Measurements from ENCODE around the gene MED15. TPM values are rescaled to one million over a fixed set of nuclear protein-coding genes. Genes with fewer than 3 reads are reported as not detected.

The MED15 gene
- total and polyA plus RNA-seq, 2 of the 8 experiments (the other 6 are each of a cell fraction or from before 2014, with no cell fraction given) = 28.3 to 57.1 TPM

DNA sequence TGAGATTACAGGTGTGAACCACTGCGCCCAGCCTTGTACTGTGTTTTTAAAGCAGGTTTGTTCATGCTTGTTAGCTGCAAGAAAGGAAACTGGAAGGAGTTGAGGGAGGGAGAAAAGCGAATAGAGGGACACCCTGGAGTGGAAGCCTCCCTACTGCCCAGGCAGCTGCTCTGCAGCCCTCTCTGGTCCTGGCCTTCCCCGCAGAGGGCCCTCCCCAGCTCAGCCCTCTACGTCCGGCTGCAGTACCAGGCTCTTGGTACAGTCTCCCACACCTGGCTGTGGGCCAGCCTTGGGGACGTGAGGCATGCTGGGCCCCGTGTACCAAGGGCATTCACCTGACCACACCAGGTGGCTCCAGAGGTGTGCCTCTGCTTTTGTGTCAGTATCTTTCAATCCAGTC is 70.8 kb downstream of the MED15 start:
- FAIRE-seq (no peak), DNase-seq (ENCODE audit: low read depth in 1 of 2, low spot score in 2 of 2) (no peak)
- Histone ChIP-seq H3K4ac (replicated peaks; ENCODE audit: insufficient read length, low read depth, low read length) (no peak overlapping the region), H2BK20ac (ENCODE audit: low read length) (no peak overlapping the region), H2AFZ (ENCODE audit: low read length) (no peak overlapping the region), H4K91ac (replicated peaks; ENCODE audit: insufficient read length, low read length) (no peak overlapping the region), H3K9ac (replicated peaks in 1 of 4; ENCODE audit: extremely low read depth in 1 of 4, low read depth in 3 of 4, low read length in 3 of 4) (no peak overlapping the region), H3K4me2 (ENCODE audit: insufficient read depth in 1 of 2, low read depth in 2 of 2, low read length in 2 of 2) (no peak overlapping the region), H3K14ac (ENCODE audit: insufficient read length) (no peak overlapping the region), H3K79me2 (ENCODE audit: control insufficient read depth in 1 of 2, insufficient read depth in 2 of 2, low read length in 2 of 2) (no peaks in the 10 kb centered on the region), H2BK120ac (replicated peaks; ENCODE audit: low read depth, low read length) (no peak overlapping the region), H2BK15ac (ENCODE audit: low read length) (no peak overlapping the region), H4K20me1 (replicated peaks in 1 of 2; ENCODE audit: control insufficient read depth in 1 of 2, insufficient read depth in 2 of 2, low read length in 2 of 2) (peaks cover 3 to 8% of the 10 kb centered on the region in 2 experiments), H3K4me1 (replicated peaks in 1 of 4; ENCODE audit: control insufficient read depth in 3 of 4, insufficient read depth in 4 of 4, low read length in 3 of 4) (no peaks in the 10 kb centered on the region), H2BK5ac (ENCODE audit: low read depth, low read length) (no peak overlapping the region; the same call in 1 of the 2 replicates), H3K36me3 (ENCODE audit: control insufficient read depth in 2 of 4, insufficient read depth in 4 of 4, low read length in 3 of 4) (peaks cover 2 to 18% (median 12%) of the 10 kb centered on the region in 4 experiments), H3K9me3 (ENCODE audit: insufficient read depth in 2 of 2, low read depth in 1 of 2, low read length in 1 of 2) (no peaks in the 10 kb centered on the region), H2AK5ac (ENCODE audit: low read depth, low read length) (no peak overlapping the region), H3K18ac (ENCODE audit: extremely low read depth, low read length) (no peak overlapping the region), H3K23ac (ENCODE audit: insufficient read length) (no peak overlapping the region), H4K5ac (ENCODE audit: insufficient read length, low read depth, low read length) (no peak overlapping the region), H3K79me1 (ENCODE audit: low read depth, low read length) (no peaks in the 10 kb centered on the region; the same call in 1 of the 2 replicates), H4K8ac (ENCODE audit: extremely low read depth, insufficient read depth, low read length) (no peak overlapping the region), H2BK12ac (ENCODE audit: low read depth, low read length) (no peak overlapping the region), H3K56ac (replicated peaks; ENCODE audit: insufficient read length, low read depth, low read length) (no peak overlapping the region), H3K27me3 (replicated peaks in 1 of 4; ENCODE audit: control insufficient read depth in 3 of 4, extremely low read depth in 1 of 4, insufficient read depth in 3 of 4, low read length in 3 of 4) (no peaks in the 10 kb centered on the region), H3K27ac (ENCODE audit: low read depth, low read length) (no peak overlapping the region), H3K4me3 (ENCODE audit: extremely low read depth in 1 of 4, insufficient read depth in 2 of 4, low read depth in 3 of 4, low read length in 4 of 4) (no peak overlapping the region), H3K23me2 (ENCODE audit: low read depth, low read length) (no peaks in the 10 kb centered on the region)
- 76% methylated on average over 7 of the region's 7 CpGs; no CpG with 5 or more reads in 1 of the 2 experiments for WGBS, 2 experiments (ENCODE audit: extremely low coverage in 1 of 2, insufficient coverage in 1 of 2, insufficient read length in 1 of 2, insufficient replicate concordance in 2 of 2, low coverage in 1 of 2, low lambda C conversion rate in 2 of 2, missing lambda C conversion rate in 1 of 2)
- ChIA-PET CTCF (ENCODE audit: partially characterized antibody) (interaction anchor here (0.5 to 26.7 kb wide), 6 partner anchors 11 to 154 kb away, joined by 3 to 366 read pairs (median 3); no protein-coding TSS in a partner anchor), POLR2A (ENCODE audit: partially characterized antibody) (no interaction called here)
- TF ChIP-seq NANOG (IDR thresholded peaks at IDR 0.05; ENCODE audit: insufficient read depth, low read depth, low read length, poor library complexity, severe bottlenecking) = no peak
- TF ChIP-seq GTF2F1 (IDR thresholded peaks at IDR 0.05; ENCODE audit: borderline replicate concordance, low read depth, low read length) = no peak
- no peak for TF ChIP-seq KDM5A (IDR thresholded peaks at IDR 0.05; ENCODE audit: low read length)
- TF ChIP-seq RNF2 (IDR thresholded peaks at IDR 0.05; ENCODE audit: borderline replicate concordance, low read depth, low read length, missing control alignments, poor library complexity, severe bottlenecking) = no peak
- TF ChIP-seq PHF8 (conservative IDR thresholded peaks at IDR 0.05; ENCODE audit: low read depth, low read length) = no peak
- no peak for TF ChIP-seq JUN (IDR thresholded peaks at IDR 0.05; ENCODE audit: low read depth, low read length)

Data from H1 (cell line).